Activated gamma-delta T cell treated with Interleukin-2 at 50 U/mL for 16 hours (primary cell): ENCODE data around the gene MED8.
A peak's percentile ranks its signal among the peaks of the same experiment; 100 is the strongest.
"Not testable (repeated sequence)": the region's sequence is repeated elsewhere in the genome, so short reads cannot be mapped to it uniquely, and the experiment has no call there.

Source experiments
- DNase-seq: peaks from one replicate; pipeline ENCODE4 v3.0.0-alpha.2; 2020

The MED8 gene

GRCh38 chr1:43382027-43382779, 7.4 kb downstream of the MED8 start:
- no peak for DNase-seq

GRCh38 chr1:43381612-43382011, 8.0 kb downstream of the MED8 start:
- DNase-seq: no peak

GRCh38 chr1:43379476-43379875, 10.1 kb downstream of the MED8 start:
- no peak for DNase-seq

GRCh38 chr1:43377831-43378230, 11.8 kb downstream of the MED8 start:
- no peak for DNase-seq

- DNase-seq: no peak
These were observed 12.8 kb downstream of the MED8 start for GRCh38 chr1:43376723-43377235.

GRCh38 chr1:43373066-43373940, 16.3 kb downstream of the MED8 start:
- no peak for DNase-seq

- DNase-seq: no peak
These were observed 17.4 kb downstream of the MED8 start for GRCh38 chr1:43372172-43372571.

GRCh38 chr1:43370564-43370963, 19.0 kb downstream of the MED8 start:
- no peak for DNase-seq

GRCh38 chr1:43369779-43370178, 19.8 kb downstream of the MED8 start:
- not testable (repeated sequence) for DNase-seq

GRCh38 chr1:43368646-43369020, 21.0 kb downstream of the MED8 start:
- no peak for DNase-seq

- peak; percentile 88 for DNase-seq
These were observed 21.5 kb downstream of the MED8 start, which contains the start of gene ELOVL1 for GRCh38 chr1:43367904-43368645. TSS of gene ELOVL1 (minus strand) at chr1:43368011. CDS start at chr1:43365609, 2,402 bp downstream.

- peak; percentile 14 for DNase-seq
These were observed 22.3 kb downstream of the MED8 start for GRCh38 chr1:43367026-43367903.

GRCh38 chr1:43366601-43367025, 23.0 kb downstream of the MED8 start:
- DNase-seq: no peak

GRCh38 chr1:43366179-43366578, 23.4 kb downstream of the MED8 start:
- no peak for DNase-seq

- DNase-seq: no peak
These were observed 23.9 kb downstream of the MED8 start for GRCh38 chr1:43365678-43366077.

- no peak for DNase-seq
These were observed 25.6 kb downstream of the MED8 start for GRCh38 chr1:43363935-43364525.

- DNase-seq: no peak
These were observed 26.2 kb downstream of the MED8 start for GRCh38 chr1:43363283-43363934.

- no peak for DNase-seq
These were observed 29.0 kb downstream of the MED8 start for GRCh38 chr1:43360616-43361015.

GRCh38 chr1:43359696-43360095, 29.9 kb downstream of the MED8 start:
- no peak for DNase-seq

GRCh38 chr1:43358746-43359693, 30.6 kb downstream of the MED8 start, which contains the start of gene CDC20:
TSS of gene CDC20 (plus strand) at chr1:43358981. CDS start at chr1:43359216, 235 bp downstream.
- DNase-seq: peak; percentile 97
